ENCODE results near the gene ARSI. TPM values are rescaled to one million over a fixed set of nuclear protein-coding genes. Genes with fewer than 3 reads are reported as not detected.

Gene ARSI
- total and polyA plus RNA-seq, 2 of the 13 experiments (the other 11 are each of a cell fraction or from before 2014, with no cell fraction given), result 4.2 to 33.9 TPM

DNA sequence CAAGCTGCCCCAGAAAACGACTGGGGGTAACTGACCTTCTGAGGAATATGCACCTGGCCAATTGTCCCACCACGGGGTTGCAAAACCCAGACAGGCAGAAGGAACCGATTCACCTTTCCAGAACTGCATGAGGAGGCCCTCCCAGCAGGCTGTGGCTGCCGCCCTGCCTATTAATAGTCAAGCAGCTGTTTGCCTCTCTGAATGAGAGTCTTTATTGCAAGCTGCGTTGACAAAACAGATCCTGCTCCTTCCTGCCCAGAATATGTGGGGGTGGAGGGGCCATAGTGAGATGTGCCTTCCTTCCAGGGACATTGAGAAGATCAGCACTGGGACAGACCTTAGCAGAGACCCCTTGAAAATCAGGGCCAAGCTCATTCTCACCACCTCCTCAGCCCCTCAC lies 36.5 kb upstream of the ARSI start:
- CTCF ChIA-PET (ENCODE audit: low intra/inter-chr PET ratio, low total read pairs), result no interaction called here
- Histone ChIP-seq H3K9ac (ENCODE audit: insufficient read depth, low read depth, low read length) (no peak overlapping the region), H2AFZ (ENCODE audit: low read length) (no peak overlapping the region), H4K20me1 (ENCODE audit: insufficient read depth, low read length) (no peaks in the 10 kb centered on the region), H3K27me3 (ENCODE audit: control insufficient read depth in 1 of 2, insufficient read depth in 2 of 2, low read length in 2 of 2) (peaks cover 3 to 12% of the 10 kb centered on the region in 2 experiments; a peak in 2 of 5 replicates), H3K4me1 (ENCODE audit: insufficient read depth, low read length) (peaks cover 22% of the 10 kb centered on the region), H3K27ac (ENCODE audit: extremely low read length, insufficient read depth, low read length) (no peak overlapping the region), H3K36me3 (replicated peaks in 1 of 2; ENCODE audit: control insufficient read depth in 1 of 2, insufficient read depth in 2 of 2, low read length in 2 of 2) (no peaks in the 10 kb centered on the region), H3K4me2 (ENCODE audit: low read depth, low read length) (no peak overlapping the region), H3K79me2 (ENCODE audit: insufficient read depth, low read length) (no peaks in the 10 kb centered on the region), H3K9me3 (ENCODE audit: low read length) (no peaks in the 10 kb centered on the region), H3K4me3 (replicated peaks in 1 of 3; ENCODE audit: insufficient read depth in 1 of 3, low read depth in 2 of 3, low read length in 3 of 3) (no peak overlapping the region)
- in situ Hi-C loops (cut with HindIII; ENCODE audit: extremely low pct_ligation_motif_present, low pct_unique_long_range_greater_than_20kb), result no loop called here
- TF ChIP-seq ZFP37 (CRISPR knock-in tag; IDR thresholded peaks at IDR 0.05; ENCODE audit: borderline replicate concordance), result no peak
- peak; percentile 68; the same call in 1 of the 2 replicates for TF ChIP-seq ZNF12 (CRISPR knock-in tag; IDR thresholded peaks at IDR 0.05)
- intact Hi-C loops (cut with micrococcal nuclease; ENCODE audit: unreplicated experiment), result no loop called here
- no peak for DNase-seq (ENCODE audit: low spot score)
- no peak for ATAC-seq
- 0% methylated on average over 1 of the region's 5 CpGs for WGBS (ENCODE audit: low lambda C conversion rate)
- BruUV-seq (replicated peaks), result no TSS peak
- no peak for FAIRE-seq
- POLR2A ChIA-PET, result no interaction called here

DNA sequence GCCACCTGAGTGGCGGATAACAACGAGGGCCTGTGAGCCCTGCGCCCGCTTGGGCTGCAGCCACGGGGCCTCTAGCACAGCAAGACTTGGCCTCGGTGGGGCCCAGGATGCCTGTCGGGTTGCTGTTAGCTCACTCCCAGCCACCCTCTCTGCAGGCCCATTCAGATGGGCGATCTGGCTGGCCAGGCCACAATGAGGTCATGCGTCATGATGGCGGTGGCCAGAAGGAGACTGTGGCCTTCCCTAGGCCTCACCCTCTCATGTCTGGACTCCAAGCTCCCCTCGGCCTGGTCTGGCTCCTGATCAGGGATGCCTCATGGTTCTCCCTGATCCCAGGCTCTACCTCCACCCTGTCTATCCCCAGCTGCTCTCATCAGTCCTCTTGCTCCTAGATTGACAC lies 35.8 kb upstream of the ARSI start:
- no peaks in the 10 kb centered on the region for H3K9me3 ChIP-seq (ENCODE audit: low read length)
- ATAC-seq, result no peak; the same call in 2 of the 3 replicates
- in situ Hi-C loops (cut with HindIII; ENCODE audit: extremely low pct_ligation_motif_present, low pct_unique_long_range_greater_than_20kb), result no loop called here
- intact Hi-C loops (cut with micrococcal nuclease; ENCODE audit: unreplicated experiment), result no loop called here
- no TSS peak for BruUV-seq (replicated peaks)
- no peak overlapping the region for H3K27ac ChIP-seq (ENCODE audit: extremely low read length, insufficient read depth, low read length)
- whole genome bisulfite sequencing (ENCODE audit: low lambda C conversion rate), result no CpG with 5 or more reads among the region's 11 CpGs
- no peaks in the 10 kb centered on the region for H3K79me2 ChIP-seq (ENCODE audit: insufficient read depth, low read length)
- no peak overlapping the region for H3K4me3 ChIP-seq (replicated peaks in 1 of 3; ENCODE audit: insufficient read depth in 1 of 3, low read depth in 2 of 3, low read length in 3 of 3)
- H3K27me3 ChIP-seq (ENCODE audit: control insufficient read depth in 1 of 2, insufficient read depth in 2 of 2, low read length in 2 of 2), result peaks cover 3 to 12% of the 10 kb centered on the region in 2 experiments; a peak in 2 of 5 replicates
- no peak overlapping the region for H3K4me2 ChIP-seq (ENCODE audit: low read depth, low read length)
- H3K36me3 ChIP-seq (replicated peaks in 1 of 2; ENCODE audit: control insufficient read depth in 1 of 2, insufficient read depth in 2 of 2, low read length in 2 of 2), result no peaks in the 10 kb centered on the region
- CTCF ChIA-PET (ENCODE audit: low intra/inter-chr PET ratio, low total read pairs), result no interaction called here
- no peak overlapping the region for H3K9ac ChIP-seq (ENCODE audit: insufficient read depth, low read depth, low read length)
- no peak overlapping the region for H2AFZ ChIP-seq (ENCODE audit: low read length)
- no peak for DNase-seq (ENCODE audit: low spot score)
- H4K20me1 ChIP-seq (ENCODE audit: insufficient read depth, low read length), result no peaks in the 10 kb centered on the region
- POLR2A ChIA-PET, result no interaction called here
- peaks cover 15% of the 10 kb centered on the region for H3K4me1 ChIP-seq (ENCODE audit: insufficient read depth, low read length)
- FAIRE-seq, result no peak
- TF ChIP-seq, protein P1, sequence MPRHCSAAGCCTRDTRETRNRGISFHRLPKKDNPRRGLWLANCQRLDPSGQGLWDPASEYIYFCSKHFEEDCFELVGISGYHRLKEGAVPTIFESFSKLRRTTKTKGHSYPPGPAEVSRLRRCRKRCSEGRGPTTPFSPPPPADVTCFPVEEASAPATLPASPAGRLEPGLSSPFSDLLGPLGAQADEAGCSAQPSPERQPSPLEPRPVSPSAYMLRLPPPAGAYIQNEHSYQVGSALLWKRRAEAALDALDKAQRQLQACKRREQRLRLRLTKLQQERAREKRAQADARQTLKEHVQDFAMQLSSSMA (CRISPR knock-in tag; IDR thresholded peaks at IDR 0.05), result no peak
- TF ChIP-seq, protein P2, sequence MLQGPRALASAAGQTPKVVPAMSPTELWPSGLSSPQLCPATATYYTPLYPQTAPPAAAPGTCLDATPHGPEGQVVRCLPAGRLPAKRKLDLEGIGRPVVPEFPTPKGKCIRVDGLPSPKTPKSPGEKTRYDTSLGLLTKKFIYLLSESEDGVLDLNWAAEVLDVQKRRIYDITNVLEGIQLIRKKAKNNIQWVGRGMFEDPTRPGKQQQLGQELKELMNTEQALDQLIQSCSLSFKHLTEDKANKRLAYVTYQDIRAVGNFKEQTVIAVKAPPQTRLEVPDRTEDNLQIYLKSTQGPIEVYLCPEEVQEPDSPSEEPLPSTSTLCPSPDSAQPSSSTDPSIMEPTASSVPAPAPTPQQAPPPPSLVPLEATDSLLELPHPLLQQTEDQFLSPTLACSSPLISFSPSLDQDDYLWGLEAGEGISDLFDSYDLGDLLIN (CRISPR knock-in tag; IDR thresholded peaks at IDR 0.05; ENCODE audit: borderline replicate concordance), result no peak
- TF ChIP-seq ZNF678 (CRISPR knock-in tag; IDR thresholded peaks at IDR 0.05) (no peak), SALL2 (CRISPR knock-in tag; IDR thresholded peaks at IDR 0.05) (no peak), CBX1 (IDR thresholded peaks at IDR 0.05; ENCODE audit: low read depth) (no peak), ZNF720 (CRISPR knock-in tag; IDR thresholded peaks at IDR 0.05) (no peak), HNRNPL (IDR thresholded peaks at IDR 0.05; ENCODE audit: low read depth, low read length) (no peak), ZFAT (CRISPR knock-in tag; conservative IDR thresholded peaks at IDR 0.05) (no peak), CBX2 (IDR thresholded peaks at IDR 0.05; ENCODE audit: low read depth, low read length) (no peak), CBX2 (CRISPR knock-in tag; IDR thresholded peaks at IDR 0.05; ENCODE audit: low read depth) (no peak), ZNF598 (CRISPR knock-in tag; IDR thresholded peaks at IDR 0.05; ENCODE audit: borderline replicate concordance) (no peak), FOSL2 (CRISPR knock-in tag; IDR thresholded peaks at IDR 0.05) (no peak), KDM1A (CRISPR knock-in tag; IDR thresholded peaks at IDR 0.05) (no peak), SMARCC2 (IDR thresholded peaks at IDR 0.05) (no peak)
- TF ChIP-seq, protein P3, sequence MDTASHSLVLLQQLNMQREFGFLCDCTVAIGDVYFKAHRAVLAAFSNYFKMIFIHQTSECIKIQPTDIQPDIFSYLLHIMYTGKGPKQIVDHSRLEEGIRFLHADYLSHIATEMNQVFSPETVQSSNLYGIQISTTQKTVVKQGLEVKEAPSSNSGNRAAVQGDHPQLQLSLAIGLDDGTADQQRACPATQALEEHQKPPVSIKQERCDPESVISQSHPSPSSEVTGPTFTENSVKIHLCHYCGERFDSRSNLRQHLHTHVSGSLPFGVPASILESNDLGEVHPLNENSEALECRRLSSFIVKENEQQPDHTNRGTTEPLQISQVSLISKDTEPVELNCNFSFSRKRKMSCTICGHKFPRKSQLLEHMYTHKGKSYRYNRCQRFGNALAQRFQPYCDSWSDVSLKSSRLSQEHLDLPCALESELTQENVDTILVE (CRISPR knock-in tag; IDR thresholded peaks at IDR 0.05), result no peak
